HepG2 (cell line): ENCODE data around the gene KNL1. TPM values are rescaled to one million over a fixed set of nuclear protein-coding genes. Genes with fewer than 3 reads are reported as not detected.

Experiments used
- BCL3 ChIP-seq: sonication (generic); formaldehyde crosslinking; IDR thresholded peaks from 2 replicates; pipeline ENCODE4 v1.5.1; 2020; ENCODE audit warnings: mild to moderate bottlenecking, missing genetic modification reagents, moderate library complexity
- CBX1 ChIP-seq: IDR thresholded peaks from one replicate; pipeline ENCODE4 v1.6.1; 2016; ENCODE audit warnings: antibody characterized with exemption, low read depth
- ELF4 ChIP-seq: sonication (generic); formaldehyde crosslinking; IDR thresholded peaks from 2 replicates; pipeline ENCODE4 v1.5.0; 2020; ENCODE audit warnings: missing genetic modification reagents, mild to moderate bottlenecking, moderate library complexity, borderline replicate concordance
- GPN1 ChIP-seq: sonication (generic); formaldehyde crosslinking; IDR thresholded peaks from 2 replicates; pipeline ENCODE4 v1.5.1; 2020; ENCODE audit warnings: missing genetic modification reagents, borderline replicate concordance
- MXD4 ChIP-seq: IDR thresholded peaks from 2 replicates; pipeline ENCODE4 v1.6.1; 2016; ENCODE audit warnings: mild to moderate bottlenecking, missing biosample characterization, missing genetic modification reagents
- PAX8 ChIP-seq: sonication (generic); formaldehyde crosslinking; IDR thresholded peaks from 2 replicates; pipeline ENCODE4 v1.8.0; 2022; ENCODE audit warnings: mild to moderate bottlenecking, missing genetic modification reagents, borderline replicate concordance
- PRPF4 ChIP-seq: fragments of 200-400 bp; formaldehyde crosslinking; IDR thresholded peaks from 2 replicates; pipeline ENCODE4 v1.6.1; 2016; ENCODE audit warnings: low read length, low read depth; ENCODE audit not compliant: poor library complexity, severe bottlenecking
- SP1 ChIP-seq, 2 experiments: fragments of 450-650 bp in 1 of 2; sonication (generic) in 1 of 2; formaldehyde crosslinking in 1 of 2; IDR thresholded peaks; 2 replicates each; pipeline versions ENCODE4 v1.4.0 to v1.6.1; 2016 to 2020; ENCODE audit warnings: missing genetic modification reagents in 1 of 2
- ZNF142 ChIP-seq: sonication (generic); formaldehyde crosslinking; IDR thresholded peaks from 2 replicates; pipeline ENCODE4 v1.4.0; 2020; ENCODE audit warnings: missing genetic modification reagents
- ZNF30 ChIP-seq: sonication (generic); formaldehyde crosslinking; IDR thresholded peaks from 2 replicates; pipeline ENCODE4 v1.5.0; 2020; ENCODE audit warnings: mild to moderate bottlenecking, missing genetic modification reagents
- ZNF382 ChIP-seq: sonication (generic); formaldehyde crosslinking; IDR thresholded peaks from 2 replicates; pipeline ENCODE4 v1.5.0; 2020; ENCODE audit warnings: missing genetic modification reagents, mild to moderate bottlenecking, borderline replicate concordance
- ZNF790 ChIP-seq: sonication (generic); formaldehyde crosslinking; IDR thresholded peaks from 2 replicates; pipeline ENCODE4 v1.8.0; 2022; ENCODE audit warnings: missing genetic modification reagents, mild to moderate bottlenecking, borderline replicate concordance
- polyA plus RNA-seq, 8 experiments: library from polyadenylated mRNA; depleted of rRNA in 3 of 8; stranded (reverse) in 7 of 8; unstranded in 1 of 8; fragments of >200 nt; fragmentation: Illumina TruSeq in 4 of 8; extraction: Trizol in 4 of 8; gene quantifications; 2 replicates each; pipeline versions ENCODE4 v1.2.1 to v1.2.3, GENCODE V29; 2011 to 2016; ENCODE audit warnings: low read depth in 4 of 8, missing spikeins in 1 of 8, mixed read lengths in 1 of 8; ENCODE audit not compliant: insufficient read depth in 1 of 8
- total RNA-seq, 5 experiments: library from RNA; depleted of rRNA; stranded (reverse); fragments of >200 nt; fragmentation: Illumina TruSeq; extraction: Trizol; gene quantifications; 2 replicates each; pipeline ENCODE4 v1.2.3, GENCODE V29; 2016; ENCODE audit warnings: low read depth in 1 of 5
- TF ChIP-seq, protein P1 (sequence below), 2 experiments: sonication (generic) in 1 of 2; formaldehyde crosslinking in 1 of 2; IDR thresholded peaks; 2 replicates each; pipeline versions ENCODE4 v1.6.1 to v1.9.0; 2014 to 2022; ENCODE audit warnings: antibody characterized with exemption in 1 of 2, borderline replicate concordance in 1 of 2, inconsistent platforms in 1 of 2, low read depth in 1 of 2, missing genetic modification reagents in 1 of 2

The KNL1 gene
- total and polyA plus RNA-seq, 2 of the 13 experiments (the other 11 are each of a cell fraction or from before 2014, with no cell fraction given), result 8.0 to 21.4 TPM

DNA sequence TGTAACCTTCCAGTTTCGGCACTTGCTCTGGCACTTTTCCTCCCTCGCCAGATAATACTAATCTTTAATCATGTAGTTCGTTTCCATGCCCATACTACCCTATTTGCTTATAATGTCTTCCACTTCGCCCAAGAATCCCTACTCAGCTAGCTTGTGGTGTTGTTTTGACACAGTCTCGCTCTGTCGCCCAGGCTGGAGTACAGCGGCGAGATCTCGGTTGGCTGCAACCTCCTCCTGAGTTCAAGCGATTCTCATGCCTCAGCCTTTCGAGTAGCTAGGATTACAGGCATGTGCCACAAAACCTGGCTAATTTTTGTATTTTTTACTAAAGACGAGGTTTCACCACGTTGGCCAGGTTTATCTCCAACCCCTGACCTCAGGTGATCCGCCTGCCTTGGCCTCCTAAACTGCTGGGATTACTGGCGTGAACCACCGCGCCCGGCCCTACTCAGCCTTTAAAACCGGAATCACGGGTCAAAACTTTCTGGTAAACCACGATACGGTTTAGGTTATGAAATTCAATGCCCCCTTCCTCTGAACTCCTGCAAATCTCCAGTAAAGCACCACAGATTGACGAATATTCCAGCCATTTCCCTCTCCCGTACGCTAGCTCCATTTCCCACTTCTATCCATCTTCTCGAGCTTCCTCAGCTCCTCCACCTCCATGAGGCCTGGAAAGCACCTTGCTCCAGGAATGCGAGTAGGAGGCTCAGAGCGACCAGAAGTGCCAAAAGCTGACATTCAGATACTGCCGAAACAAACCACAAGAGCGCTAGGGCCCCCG is 100.0 kb downstream of the KNL1 start (continued):
- TF ChIP-seq, protein P1, sequence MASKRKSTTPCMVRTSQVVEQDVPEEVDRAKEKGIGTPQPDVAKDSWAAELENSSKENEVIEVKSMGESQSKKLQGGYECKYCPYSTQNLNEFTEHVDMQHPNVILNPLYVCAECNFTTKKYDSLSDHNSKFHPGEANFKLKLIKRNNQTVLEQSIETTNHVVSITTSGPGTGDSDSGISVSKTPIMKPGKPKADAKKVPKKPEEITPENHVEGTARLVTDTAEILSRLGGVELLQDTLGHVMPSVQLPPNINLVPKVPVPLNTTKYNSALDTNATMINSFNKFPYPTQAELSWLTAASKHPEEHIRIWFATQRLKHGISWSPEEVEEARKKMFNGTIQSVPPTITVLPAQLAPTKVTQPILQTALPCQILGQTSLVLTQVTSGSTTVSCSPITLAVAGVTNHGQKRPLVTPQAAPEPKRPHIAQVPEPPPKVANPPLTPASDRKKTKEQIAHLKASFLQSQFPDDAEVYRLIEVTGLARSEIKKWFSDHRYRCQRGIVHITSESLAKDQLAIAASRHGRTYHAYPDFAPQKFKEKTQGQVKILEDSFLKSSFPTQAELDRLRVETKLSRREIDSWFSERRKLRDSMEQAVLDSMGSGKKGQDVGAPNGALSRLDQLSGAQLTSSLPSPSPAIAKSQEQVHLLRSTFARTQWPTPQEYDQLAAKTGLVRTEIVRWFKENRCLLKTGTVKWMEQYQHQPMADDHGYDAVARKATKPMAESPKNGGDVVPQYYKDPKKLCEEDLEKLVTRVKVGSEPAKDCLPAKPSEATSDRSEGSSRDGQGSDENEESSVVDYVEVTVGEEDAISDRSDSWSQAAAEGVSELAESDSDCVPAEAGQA (IDR thresholded peaks at IDR 0.05; ENCODE audit: low read depth), result no peak
- TF ChIP-seq, protein P1 (CRISPR knock-in tag; IDR thresholded peaks at IDR 0.05; ENCODE audit: borderline replicate concordance), result no peak
- TF ChIP-seq ELF4 (no peak), ZNF142 (CRISPR knock-in tag) (no peak), SP1 (IDR thresholded peaks at IDR 0.05) (no peak), SP1 (CRISPR knock-in tag; IDR thresholded peaks at IDR 0.05) (no peak), MXD4 (CRISPR knock-in tag) (no peak), ZNF30 (CRISPR knock-in tag) (no peak), PAX8 (no peak), PRPF4 (no peak), GPN1 (CRISPR knock-in tag) (no peak), BCL3 (no peak), ZNF790 (CRISPR knock-in tag) (0 out of 2 replicates have a peak, but pooled peaks have one; percentile 21), CBX1 (no peak), ZNF382 (CRISPR knock-in tag) (no peak)
